RWPE2 (cell line): ENCODE measurements around the gene PHETA2.
"Not testable (repeated sequence)": the region's sequence is repeated elsewhere in the genome, so short reads cannot be mapped to it uniquely, and the experiment has no call there.

ENCODE experiments used
- ATAC-seq: fragments of 200-7000 bp; cut with Tn5 transposase; 3 replicates; pipeline ENCODE4 v1.9.1; 2021; ENCODE audit warnings: low read depth
- DNase-seq: peaks from one replicate; pipeline ENCODE4 v3.0.0-alpha.2; 2020; ENCODE audit warnings: low spot score
- H3K27ac ChIP-seq: fragments of 450-650 bp; 2 replicates; pipeline ENCODE4 v1.5.1; 2017; ENCODE audit warnings: mild to moderate bottlenecking; ENCODE audit not compliant: poor library complexity, severe bottlenecking
- H3K27me3 ChIP-seq: fragments of 250-450 bp; sonication (Bioruptor Pico); 2 replicates; pipeline ENCODE4 v1.5.1; 2021; ENCODE audit warnings: mild to moderate bottlenecking, moderate library complexity; ENCODE audit not compliant: insufficient read depth, poor library complexity, severe bottlenecking
- H3K36me3 ChIP-seq: fragments of 250-450 bp; sonication (Bioruptor Pico); 2 replicates; pipeline ENCODE4 v1.5.1; 2020; ENCODE audit warnings: low read depth, mild to moderate bottlenecking, moderate library complexity
- H3K4me1 ChIP-seq: fragments of 250-450 bp; sonication (Bioruptor Pico); 2 replicates; pipeline ENCODE4 v1.5.1; 2021; ENCODE audit warnings: mild to moderate bottlenecking, moderate library complexity; ENCODE audit not compliant: insufficient read depth, poor library complexity, severe bottlenecking
- H3K4me3 ChIP-seq: fragments of 250-450 bp; sonication (Bioruptor Pico); 2 replicates; pipeline ENCODE4 v1.5.1; 2021; ENCODE audit warnings: mild to moderate bottlenecking, moderate library complexity; ENCODE audit not compliant: severe bottlenecking
- H3K9me3 ChIP-seq: fragments of 250-450 bp; sonication (Bioruptor Pico); 2 replicates; pipeline ENCODE4 v1.5.1; 2021; ENCODE audit warnings: mild to moderate bottlenecking, moderate library complexity; ENCODE audit not compliant: severe bottlenecking
- CTCF ChIP-seq: fragments of 450-650 bp; IDR thresholded peaks from one replicate; pipeline ENCODE4 v1.5.1; 2017; ENCODE audit warnings: mild to moderate bottlenecking, moderate library complexity; ENCODE audit not compliant: poor library complexity, severe bottlenecking

PHETA2 gene

GRCh38 chr22:42090596-42091454, 16.8 kb downstream of the PHETA2 start, which contains the start of gene NDUFA6:
Gene NDUFA6 (minus strand): TSS chr22:42090772. CDS start chr22:42090744, 28 bp downstream.
- H3K9me3 ChIP-seq, result no peaks in the 10 kb centered on the region
- DNase-seq, result peak; percentile 98
- peak; percentile 95 for ATAC-seq
- H3K27ac ChIP-seq, result peak within 1 kb of the TSS; percentile 64
- peak; percentile 98 for TF ChIP-seq CTCF
- no peaks in the 10 kb centered on the region for H3K27me3 ChIP-seq
- no peaks in the 10 kb centered on the region for H3K4me1 ChIP-seq
- H3K36me3 ChIP-seq, result peaks cover 23% of the 10 kb centered on the region
- H3K4me3 ChIP-seq, result peak within 1 kb of the TSS; percentile 65

GRCh38 chr22:42091455-42091782, 17.4 kb downstream of the PHETA2 start:
- DNase-seq, result no peak
- Histone ChIP-seq H3K9me3 (no peaks in the 10 kb centered on the region), H3K36me3 (peaks cover 17% of the 10 kb centered on the region), H3K27ac (peak overlapping the region; percentile 64), H3K4me3 (peak overlapping the region; percentile 65), H3K4me1 (no peaks in the 10 kb centered on the region), H3K27me3 (no peaks in the 10 kb centered on the region)
- no peak for TF ChIP-seq CTCF
- ATAC-seq, result no peak

GRCh38 chr22:42101199-42101598, 27.2 kb downstream of the PHETA2 start:
- Histone ChIP-seq H3K27ac (no peak overlapping the region), H3K9me3 (peaks cover 9% of the 10 kb centered on the region), H3K4me3 (no peak overlapping the region), H3K36me3 (no peaks in the 10 kb centered on the region), H3K4me1 (no peaks in the 10 kb centered on the region), H3K27me3 (no peaks in the 10 kb centered on the region)
- ATAC-seq (no peak), DNase-seq (no peak)
- TF ChIP-seq CTCF, result no peak

GRCh38 chr22:42104332-42104860, 30.3 kb downstream of the PHETA2 start:
- not testable (repeated sequence) for H3K36me3 ChIP-seq, H3K4me3 ChIP-seq, DNase-seq, H3K9me3 ChIP-seq, ATAC-seq, H3K4me1 ChIP-seq, H3K27ac ChIP-seq, H3K27me3 ChIP-seq

- H3K27me3 ChIP-seq, result no peaks in the 10 kb centered on the region
- H3K36me3 ChIP-seq, result no peaks in the 10 kb centered on the region
- H3K9me3 ChIP-seq, result peaks cover 6% of the 10 kb centered on the region
- TF ChIP-seq CTCF, result no peak
- ATAC-seq (no peak), DNase-seq (no peak)
- H3K4me1 ChIP-seq, result no peaks in the 10 kb centered on the region
- H3K27ac ChIP-seq, result no peak overlapping the region
- H3K4me3 ChIP-seq, result no peak overlapping the region
Measured at GRCh38 chr22:42108848-42109247, 34.8 kb downstream of the PHETA2 start.
